Stimulated activated CD8-positive, alpha-beta memory T cell treated with anti-CD3 and anti-CD28 coated beads, Interleukin-12 subunit alpha, Interleukin-12 subunit beta, amount 100 ng/mL, for 1 hour (primary cell): ENCODE measurements around the gene FLII.
"Not testable (repeated sequence)": the region's sequence is repeated elsewhere in the genome, so short reads cannot be mapped to it uniquely, and the experiment has no call there.

ENCODE experiments used
- DNase-seq: peaks from one replicate; pipeline ENCODE4 v3.0.0-alpha.2; 2020; ENCODE audit warnings: low read depth

FLII gene

GRCh38 chr17:18258356-18259038 is at the start of gene FLII:
TSS of gene FLII (minus strand) at chr17:18258738. CDS start at chr17:18258690, 48 bp downstream.
- DNase-seq, result peak; percentile 19

GRCh38 chr17:18303206-18303605 is 44.7 kb upstream of the FLII start:
- DNase-seq, result not testable (repeated sequence)

GRCh38 chr17:18300725-18301480 is 42.4 kb upstream of the FLII start:
- DNase-seq, result no peak

GRCh38 chr17:18298061-18298460 is 39.5 kb upstream of the FLII start:
- not testable (repeated sequence) for DNase-seq

GRCh38 chr17:18291718-18292540 is 33.4 kb upstream of the FLII start:
- no peak for DNase-seq

GRCh38 chr17:18285296-18285695 is 26.8 kb upstream of the FLII start:
- no peak for DNase-seq

- DNase-seq, result no peak
Observed at GRCh38 chr17:18281788-18282187, 23.2 kb upstream of the FLII start.

- no peak for DNase-seq
Observed at GRCh38 chr17:18280766-18281371, 22.3 kb upstream of the FLII start.

GRCh38 chr17:18280249-18280648 is 21.7 kb upstream of the FLII start:
- DNase-seq, result no peak

GRCh38 chr17:18278867-18279266 is 20.3 kb upstream of the FLII start:
- no peak for DNase-seq

GRCh38 chr17:18277076-18277475 is 18.5 kb upstream of the FLII start:
- no peak for DNase-seq

GRCh38 chr17:18270046-18270931 is 11.8 kb upstream of the FLII start:
- no peak for DNase-seq

- DNase-seq, result no peak
Observed at GRCh38 chr17:18267927-18268711, 9.6 kb upstream of the FLII start.

- no peak for DNase-seq
Observed at GRCh38 chr17:18267366-18267765, 8.8 kb upstream of the FLII start.

- DNase-seq, result no peak
Observed at GRCh38 chr17:18263885-18264682, 5.5 kb upstream of the FLII start.

GRCh38 chr17:18262641-18263040 is 4.1 kb upstream of the FLII start:
- no peak for DNase-seq

- DNase-seq, result no peak
Observed at GRCh38 chr17:18262111-18262510, 3.6 kb upstream of the FLII start.

GRCh38 chr17:18261659-18262058 is 3.1 kb upstream of the FLII start:
- DNase-seq, result no peak

GRCh38 chr17:18261146-18261515 is 2.6 kb upstream of the FLII start:
- DNase-seq, result peak; percentile 8
